Measurements from ENCODE around the gene HEMGN.

Gene HEMGN

DNA sequence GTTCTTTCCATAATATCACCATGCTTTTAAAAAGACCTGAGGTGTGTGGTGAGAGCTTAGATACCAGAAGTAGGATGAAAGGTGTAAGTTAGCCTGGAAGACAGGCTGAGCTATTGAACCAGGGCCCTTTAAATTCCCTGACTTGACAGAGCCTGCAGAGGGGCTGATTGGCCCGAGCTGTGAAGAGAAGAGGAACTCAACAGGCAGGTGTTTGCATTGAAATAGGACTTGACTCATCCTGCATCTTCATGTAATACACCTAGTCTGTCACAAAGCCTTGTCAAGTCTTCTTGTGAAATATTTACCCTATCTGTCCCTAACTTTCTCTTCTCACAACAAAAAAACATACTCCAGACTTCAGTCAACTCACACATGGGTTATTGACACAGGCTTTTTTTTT, 28.5 kb upstream of the HEMGN start:
- no peak for ATAC-seq

DNA sequence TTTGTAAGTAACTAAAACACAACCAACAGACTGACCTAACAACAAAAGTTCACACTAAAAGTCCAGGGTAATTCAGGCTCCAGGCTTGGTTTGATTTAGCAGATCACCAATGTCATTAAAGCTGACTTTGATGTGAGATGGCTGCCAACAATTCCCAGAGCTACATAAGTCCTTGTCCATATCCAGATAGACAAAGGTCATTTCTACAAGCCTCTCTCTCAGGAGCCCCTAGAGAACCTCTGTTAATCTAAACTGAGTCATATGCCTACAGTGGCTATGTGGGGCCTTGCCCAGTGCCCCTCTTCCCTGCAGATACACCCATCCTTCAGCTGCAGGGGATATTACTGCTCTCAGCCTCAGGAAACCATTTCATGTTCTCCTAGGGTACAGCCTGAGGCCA, 26.9 kb upstream of the HEMGN start:
- ATAC-seq, result no peak
- TF ChIP-seq ISL1 (CRISPR knock-in tag; IDR thresholded peaks at IDR 0.05), result no peak
- TF ChIP-seq, protein P1, sequence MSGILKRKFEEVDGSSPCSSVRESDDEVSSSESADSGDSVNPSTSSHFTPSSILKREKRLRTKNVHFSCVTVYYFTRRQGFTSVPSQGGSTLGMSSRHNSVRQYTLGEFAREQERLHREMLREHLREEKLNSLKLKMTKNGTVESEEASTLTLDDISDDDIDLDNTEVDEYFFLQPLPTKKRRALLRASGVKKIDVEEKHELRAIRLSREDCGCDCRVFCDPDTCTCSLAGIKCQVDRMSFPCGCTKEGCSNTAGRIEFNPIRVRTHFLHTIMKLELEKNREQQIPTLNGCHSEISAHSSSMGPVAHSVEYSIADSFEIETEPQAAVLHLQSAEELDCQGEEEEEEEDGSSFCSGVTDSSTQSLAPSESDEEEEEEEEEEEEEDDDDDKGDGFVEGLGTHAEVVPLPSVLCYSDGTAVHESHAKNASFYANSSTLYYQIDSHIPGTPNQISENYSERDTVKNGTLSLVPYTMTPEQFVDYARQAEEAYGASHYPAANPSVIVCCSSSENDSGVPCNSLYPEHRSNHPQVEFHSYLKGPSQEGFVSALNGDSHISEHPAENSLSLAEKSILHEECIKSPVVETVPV (CRISPR knock-in tag; IDR thresholded peaks at IDR 0.05), result no peak
- no peak for TF ChIP-seq RARB (CRISPR knock-in tag; IDR thresholded peaks at IDR 0.05)
- no peak for TF ChIP-seq ARNTL (CRISPR knock-in tag; IDR thresholded peaks at IDR 0.05; ENCODE audit: borderline replicate concordance, low read depth)
- no peak for TF ChIP-seq ZNF565 (CRISPR knock-in tag; conservative IDR thresholded peaks at IDR 0.05; ENCODE audit: low read depth)
- no peak for TF ChIP-seq BACH2 (CRISPR knock-in tag; IDR thresholded peaks at IDR 0.05; ENCODE audit: borderline replicate concordance)
- TF ChIP-seq ZFP3 (CRISPR knock-in tag; IDR thresholded peaks at IDR 0.05), result no peak
- no peak for TF ChIP-seq ZNF8 (CRISPR knock-in tag; IDR thresholded peaks at IDR 0.05)
- no peak for TF ChIP-seq GLIS3 (CRISPR knock-in tag; IDR thresholded peaks at IDR 0.05)
- no peak for TF ChIP-seq ZC3H10 (CRISPR knock-in tag; IDR thresholded peaks at IDR 0.05)

More for the DNA sequence above, 28.5 kb upstream of the HEMGN start:
- TF ChIP-seq SNAI2 (CRISPR knock-in tag; IDR thresholded peaks at IDR 0.05) (no peak), ZNF70 (CRISPR knock-in tag; IDR thresholded peaks at IDR 0.05) (no peak), ISL1 (CRISPR knock-in tag; IDR thresholded peaks at IDR 0.05) (no peak), RARB (CRISPR knock-in tag; IDR thresholded peaks at IDR 0.05) (no peak)
- TF ChIP-seq, protein P2, sequence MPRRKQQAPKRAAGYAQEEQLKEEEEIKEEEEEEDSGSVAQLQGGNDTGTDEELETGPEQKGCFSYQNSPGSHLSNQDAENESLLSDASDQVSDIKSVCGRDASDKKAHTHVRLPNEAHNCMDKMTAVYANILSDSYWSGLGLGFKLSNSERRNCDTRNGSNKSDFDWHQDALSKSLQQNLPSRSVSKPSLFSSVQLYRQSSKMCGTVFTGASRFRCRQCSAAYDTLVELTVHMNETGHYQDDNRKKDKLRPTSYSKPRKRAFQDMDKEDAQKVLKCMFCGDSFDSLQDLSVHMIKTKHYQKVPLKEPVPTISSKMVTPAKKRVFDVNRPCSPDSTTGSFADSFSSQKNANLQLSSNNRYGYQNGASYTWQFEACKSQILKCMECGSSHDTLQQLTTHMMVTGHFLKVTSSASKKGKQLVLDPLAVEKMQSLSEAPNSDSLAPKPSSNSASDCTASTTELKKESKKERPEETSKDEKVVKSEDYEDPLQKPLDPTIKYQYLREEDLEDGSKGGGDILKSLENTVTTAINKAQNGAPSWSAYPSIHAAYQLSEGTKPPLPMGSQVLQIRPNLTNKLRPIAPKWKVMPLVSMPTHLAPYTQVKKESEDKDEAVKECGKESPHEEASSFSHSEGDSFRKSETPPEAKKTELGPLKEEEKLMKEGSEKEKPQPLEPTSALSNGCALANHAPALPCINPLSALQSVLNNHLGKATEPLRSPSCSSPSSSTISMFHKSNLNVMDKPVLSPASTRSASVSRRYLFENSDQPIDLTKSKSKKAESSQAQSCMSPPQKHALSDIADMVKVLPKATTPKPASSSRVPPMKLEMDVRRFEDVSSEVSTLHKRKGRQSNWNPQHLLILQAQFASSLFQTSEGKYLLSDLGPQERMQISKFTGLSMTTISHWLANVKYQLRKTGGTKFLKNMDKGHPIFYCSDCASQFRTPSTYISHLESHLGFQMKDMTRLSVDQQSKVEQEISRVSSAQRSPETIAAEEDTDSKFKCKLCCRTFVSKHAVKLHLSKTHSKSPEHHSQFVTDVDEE (CRISPR knock-in tag; IDR thresholded peaks at IDR 0.05), result no peak
- TF ChIP-seq, protein P1 (CRISPR knock-in tag; IDR thresholded peaks at IDR 0.05), result no peak
- TF ChIP-seq, protein P3, sequence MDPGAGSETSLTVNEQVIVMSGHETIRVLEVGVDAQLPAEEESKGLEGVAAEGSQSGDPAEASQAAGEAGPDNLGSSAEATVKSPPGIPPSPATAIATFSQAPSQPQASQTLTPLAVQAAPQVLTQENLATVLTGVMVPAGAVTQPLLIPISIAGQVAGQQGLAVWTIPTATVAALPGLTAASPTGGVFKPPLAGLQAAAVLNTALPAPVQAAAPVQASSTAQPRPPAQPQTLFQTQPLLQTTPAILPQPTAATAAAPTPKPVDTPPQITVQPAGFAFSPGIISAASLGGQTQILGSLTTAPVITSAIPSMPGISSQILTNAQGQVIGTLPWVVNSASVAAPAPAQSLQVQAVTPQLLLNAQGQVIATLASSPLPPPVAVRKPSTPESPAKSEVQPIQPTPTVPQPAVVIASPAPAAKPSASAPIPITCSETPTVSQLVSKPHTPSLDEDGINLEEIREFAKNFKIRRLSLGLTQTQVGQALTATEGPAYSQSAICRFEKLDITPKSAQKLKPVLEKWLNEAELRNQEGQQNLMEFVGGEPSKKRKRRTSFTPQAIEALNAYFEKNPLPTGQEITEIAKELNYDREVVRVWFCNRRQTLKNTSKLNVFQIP (CRISPR knock-in tag; IDR thresholded peaks at IDR 0.05; ENCODE audit: borderline replicate concordance, low read depth), result no peak

DNA sequence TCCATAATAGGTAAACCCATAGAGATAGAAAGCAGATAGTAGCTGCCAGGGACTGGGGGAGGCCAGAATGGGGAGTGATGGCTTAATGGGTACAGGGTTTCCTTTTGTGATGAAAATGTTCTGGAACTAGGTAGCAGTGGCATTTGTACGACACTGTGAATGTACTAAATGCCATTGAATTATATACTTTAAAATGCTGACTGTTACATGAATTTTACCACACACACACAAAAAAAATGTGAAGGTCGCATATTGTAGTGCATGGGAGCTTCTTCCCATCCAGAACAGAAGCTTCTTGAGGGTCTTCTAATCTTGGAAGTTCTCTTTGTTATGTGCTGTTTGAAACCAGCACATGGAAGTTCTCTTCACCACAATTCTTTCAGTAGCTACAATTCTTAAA, 25.3 kb upstream of the HEMGN start:
- TF ChIP-seq ZFP3 (CRISPR knock-in tag; IDR thresholded peaks at IDR 0.05) (no peak), ZNF565 (CRISPR knock-in tag; conservative IDR thresholded peaks at IDR 0.05; ENCODE audit: low read depth) (no peak), ESRRG (CRISPR knock-in tag; IDR thresholded peaks at IDR 0.05) (no peak), ZNF70 (CRISPR knock-in tag; IDR thresholded peaks at IDR 0.05) (no peak), RARB (CRISPR knock-in tag; IDR thresholded peaks at IDR 0.05) (no peak), TCF4 (CRISPR knock-in tag; IDR thresholded peaks at IDR 0.05; ENCODE audit: borderline replicate concordance) (no peak), OSR1 (CRISPR knock-in tag; IDR thresholded peaks at IDR 0.05) (no peak), ZFP30 (CRISPR knock-in tag; IDR thresholded peaks at IDR 0.05) (no peak), PPARA (CRISPR knock-in tag; IDR thresholded peaks at IDR 0.05; ENCODE audit: borderline replicate concordance) (no peak), SNAI2 (CRISPR knock-in tag; IDR thresholded peaks at IDR 0.05) (no peak), BACH2 (CRISPR knock-in tag; IDR thresholded peaks at IDR 0.05; ENCODE audit: borderline replicate concordance) (no peak)
- TF ChIP-seq, protein P2 (CRISPR knock-in tag; IDR thresholded peaks at IDR 0.05), result no peak
- TF ChIP-seq, protein P4, sequence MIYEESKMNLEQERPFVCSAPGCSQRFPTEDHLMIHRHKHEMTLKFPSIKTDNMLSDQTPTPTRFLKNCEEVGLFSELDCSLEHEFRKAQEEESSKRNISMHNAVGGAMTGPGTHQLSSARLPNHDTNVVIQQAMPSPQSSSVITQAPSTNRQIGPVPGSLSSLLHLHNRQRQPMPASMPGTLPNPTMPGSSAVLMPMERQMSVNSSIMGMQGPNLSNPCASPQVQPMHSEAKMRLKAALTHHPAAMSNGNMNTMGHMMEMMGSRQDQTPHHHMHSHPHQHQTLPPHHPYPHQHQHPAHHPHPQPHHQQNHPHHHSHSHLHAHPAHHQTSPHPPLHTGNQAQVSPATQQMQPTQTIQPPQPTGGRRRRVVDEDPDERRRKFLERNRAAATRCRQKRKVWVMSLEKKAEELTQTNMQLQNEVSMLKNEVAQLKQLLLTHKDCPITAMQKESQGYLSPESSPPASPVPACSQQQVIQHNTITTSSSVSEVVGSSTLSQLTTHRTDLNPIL (CRISPR knock-in tag; IDR thresholded peaks at IDR 0.05; ENCODE audit: low read depth), result no peak
- TF ChIP-seq, protein P1 (CRISPR knock-in tag; IDR thresholded peaks at IDR 0.05), result no peak
- TF ChIP-seq, protein P3 (CRISPR knock-in tag; IDR thresholded peaks at IDR 0.05; ENCODE audit: borderline replicate concordance, low read depth), result no peak
- ATAC-seq, result no peak
